Measurements from ENCODE around the gene HLCS.

HLCS gene

DNA sequence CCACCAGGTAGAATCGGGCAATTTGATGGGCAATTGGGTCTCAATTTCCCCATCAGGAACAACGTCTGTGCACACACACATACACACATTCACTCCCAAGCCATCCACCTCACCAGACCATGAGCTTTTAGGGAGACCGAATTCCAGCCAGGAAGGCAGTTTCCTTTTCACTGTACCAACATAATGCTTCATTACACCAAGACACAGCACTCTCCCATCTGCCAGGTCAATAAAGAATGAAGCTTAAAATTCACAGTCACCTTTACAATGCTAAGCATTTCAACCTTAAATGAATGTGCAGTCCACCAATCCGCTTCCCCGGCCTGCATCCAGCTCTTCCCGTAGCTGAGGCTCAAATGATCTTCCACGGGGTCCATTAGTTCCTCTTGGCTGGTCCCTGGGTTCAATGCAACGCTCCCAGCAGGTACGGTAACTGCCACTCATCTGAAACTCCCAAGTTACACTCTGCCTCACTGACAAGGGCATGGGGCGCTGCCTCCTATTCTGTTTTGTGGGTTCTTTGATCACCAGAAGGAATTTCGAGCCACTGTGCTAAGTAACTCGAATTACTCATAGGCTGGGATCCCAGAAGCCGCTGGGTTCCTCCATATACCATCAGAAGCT lies 162.5 kb downstream of the HLCS start:
- Histone ChIP-seq H3K4me3 (no peak overlapping the region), H3K27ac (no peak overlapping the region)
- no peak for DNase-seq (ENCODE audit: low spot score)
- TF ChIP-seq, protein P1, sequence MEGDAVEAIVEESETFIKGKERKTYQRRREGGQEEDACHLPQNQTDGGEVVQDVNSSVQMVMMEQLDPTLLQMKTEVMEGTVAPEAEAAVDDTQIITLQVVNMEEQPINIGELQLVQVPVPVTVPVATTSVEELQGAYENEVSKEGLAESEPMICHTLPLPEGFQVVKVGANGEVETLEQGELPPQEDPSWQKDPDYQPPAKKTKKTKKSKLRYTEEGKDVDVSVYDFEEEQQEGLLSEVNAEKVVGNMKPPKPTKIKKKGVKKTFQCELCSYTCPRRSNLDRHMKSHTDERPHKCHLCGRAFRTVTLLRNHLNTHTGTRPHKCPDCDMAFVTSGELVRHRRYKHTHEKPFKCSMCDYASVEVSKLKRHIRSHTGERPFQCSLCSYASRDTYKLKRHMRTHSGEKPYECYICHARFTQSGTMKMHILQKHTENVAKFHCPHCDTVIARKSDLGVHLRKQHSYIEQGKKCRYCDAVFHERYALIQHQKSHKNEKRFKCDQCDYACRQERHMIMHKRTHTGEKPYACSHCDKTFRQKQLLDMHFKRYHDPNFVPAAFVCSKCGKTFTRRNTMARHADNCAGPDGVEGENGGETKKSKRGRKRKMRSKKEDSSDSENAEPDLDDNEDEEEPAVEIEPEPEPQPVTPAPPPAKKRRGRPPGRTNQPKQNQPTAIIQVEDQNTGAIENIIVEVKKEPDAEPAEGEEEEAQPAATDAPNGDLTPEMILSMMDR (IDR thresholded peaks at IDR 0.05) = no peak

- Histone ChIP-seq H3K27ac (no peak overlapping the region), H3K4me3 (no peak overlapping the region)
- no peak for DNase-seq (ENCODE audit: low spot score)
- TF ChIP-seq, protein P1 (IDR thresholded peaks at IDR 0.05) = no peak
These were observed 163.3 kb downstream of the HLCS start for GRCh38 chr21:36803051-36803645.

GRCh38 chr21:36800734-36801133 lies 165.7 kb downstream of the HLCS start:
- Histone ChIP-seq H3K4me3 (no peak overlapping the region), H3K27ac (no peak overlapping the region)
- no peak for DNase-seq (ENCODE audit: low spot score)
- TF ChIP-seq, protein P1 (IDR thresholded peaks at IDR 0.05) = no peak

DNA sequence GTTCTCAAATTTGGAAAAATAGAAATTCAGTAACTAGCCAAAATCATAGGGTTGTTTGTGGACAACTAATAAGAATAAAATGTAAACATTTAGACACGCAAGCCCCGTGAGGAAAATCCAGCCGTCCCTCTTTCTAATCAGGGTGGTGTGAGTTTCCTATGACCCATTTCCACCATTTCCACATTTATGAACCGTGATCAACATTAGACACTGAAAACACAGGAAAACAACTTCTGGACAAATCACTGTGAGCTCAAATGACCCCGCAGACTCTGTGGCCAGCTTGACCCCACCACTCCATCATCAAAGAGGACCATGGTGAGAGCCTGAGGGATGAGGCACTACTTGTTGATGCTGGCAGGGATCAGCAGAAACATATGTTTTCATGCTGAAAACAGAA lies 166.6 kb downstream of the HLCS start:
- DNase-seq (ENCODE audit: low spot score) = no peak
- Histone ChIP-seq H3K4me3 (no peak overlapping the region), H3K27ac (no peak overlapping the region)
- TF ChIP-seq, protein P1 (IDR thresholded peaks at IDR 0.05) = no peak

DNA sequence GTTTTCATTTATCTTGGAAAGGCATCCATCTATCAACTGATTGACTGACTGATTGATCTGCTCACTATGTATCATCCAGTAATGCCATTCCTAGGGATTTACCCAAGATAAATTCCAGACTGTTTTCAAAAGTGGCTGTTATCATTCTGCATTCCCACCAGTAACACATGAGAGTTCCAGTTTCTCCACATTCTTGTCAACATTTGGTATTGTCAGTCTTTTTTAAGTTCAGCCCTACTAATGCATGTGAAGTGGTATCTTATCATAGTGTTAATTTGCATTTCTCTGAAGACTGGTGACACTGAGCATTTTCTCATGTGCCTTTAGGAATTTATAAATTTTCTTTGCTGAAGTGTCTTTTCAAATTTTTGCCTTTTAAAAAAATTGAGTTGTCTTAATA lies 168.0 kb downstream of the HLCS start:
- H3K27ac ChIP-seq = no peak overlapping the region
- DNase-seq (ENCODE audit: low spot score) = no peak
- TF ChIP-seq, protein P1 (IDR thresholded peaks at IDR 0.05) = no peak
- H3K4me3 ChIP-seq = no peak overlapping the region

DNA sequence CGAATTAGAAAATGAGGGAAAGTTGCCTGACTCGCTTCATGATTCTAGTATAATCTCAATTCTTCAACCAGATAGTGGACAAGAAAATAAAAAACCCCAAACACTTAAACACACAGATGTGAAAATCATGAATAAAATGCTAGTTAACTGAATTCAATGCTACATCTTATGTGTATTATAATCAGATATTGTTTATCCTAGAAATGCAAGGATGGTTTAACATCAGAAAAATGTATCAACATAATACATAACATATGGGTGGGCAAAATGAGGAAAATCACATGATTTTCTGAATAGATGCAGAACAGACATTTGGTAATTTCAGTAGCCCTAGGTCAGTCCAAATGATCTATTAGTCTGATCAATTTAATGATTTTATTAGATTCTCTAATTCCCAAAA lies 170.4 kb downstream of the HLCS start:
- DNase-seq (ENCODE audit: low spot score) = no peak
- TF ChIP-seq, protein P1 (IDR thresholded peaks at IDR 0.05) = no peak
- H3K4me3 ChIP-seq = no peak overlapping the region
- H3K27ac ChIP-seq = no peak overlapping the region

- TF ChIP-seq, protein P1 (IDR thresholded peaks at IDR 0.05) = no peak
- DNase-seq (ENCODE audit: low spot score) = no peak
- H3K27ac ChIP-seq = no peak overlapping the region
- no peak overlapping the region for H3K4me3 ChIP-seq
These were observed 173.9 kb downstream of the HLCS start for GRCh38 chr21:36792505-36792967.

Data from coronary artery (tissue), 2 donors.